CD14-positive monocyte (primary cell): ENCODE measurements around the gene TPRG1. TPM values are rescaled to one million over a fixed set of nuclear protein-coding genes. Genes with fewer than 3 reads are reported as not detected.

Experiments
- DNase-seq, 3 donors: peaks; one replicate each; pipeline ENCODE4 v3.0.0-alpha.2; 2011 to 2022
- H2AFZ ChIP-seq: 2 replicates; pipeline ENCODE4 v1.6.0; 2012; ENCODE audit warnings: mild to moderate bottlenecking, low read depth, low read length, inconsistent platforms; ENCODE audit not compliant: insufficient read depth, poor library complexity, severe bottlenecking
- H3K27ac ChIP-seq, 2 donors: 1 replicate in 1 of 2; 2 replicates in 1 of 2; pipeline ENCODE4 v1.5.1; 2012 to 2013; ENCODE audit warnings: low read length in 2 of 2, control low read depth in 1 of 2, inconsistent platforms in 1 of 2, low read depth in 1 of 2, mild to moderate bottlenecking in 1 of 2
- H3K27me3 ChIP-seq, 2 donors: one replicate each; pipeline versions ENCODE4 v1.6.0 to v1.6.1; 2011 to 2013; ENCODE audit warnings: low read length in 2 of 2; ENCODE audit not compliant: control insufficient read depth in 2 of 2, insufficient read depth in 2 of 2
- H3K36me3 ChIP-seq, 2 donors: replicated peaks in 1 of 2; 1 replicate in 1 of 2; 2 replicates in 1 of 2; pipeline versions ENCODE4 v1.5.1 to v1.6.1; 2012 to 2013; ENCODE audit warnings: low read length in 2 of 2, control low read depth in 1 of 2, inconsistent platforms in 1 of 2, mild to moderate bottlenecking in 1 of 2; ENCODE audit not compliant: insufficient read depth in 2 of 2, control insufficient read depth in 1 of 2
- H3K4me1 ChIP-seq, 2 donors: 1 replicate in 1 of 2; 2 replicates in 1 of 2; pipeline versions ENCODE4 v1.5.1 to v1.6.1; 2012 to 2013; ENCODE audit warnings: low read length in 2 of 2, control low read depth in 1 of 2, inconsistent platforms in 1 of 2, mild to moderate bottlenecking in 1 of 2, moderate library complexity in 1 of 2; ENCODE audit not compliant: insufficient read depth in 2 of 2, control insufficient read depth in 1 of 2
- H3K4me2 ChIP-seq: replicated peaks from 2 replicates; pipeline ENCODE3; 2012; ENCODE audit warnings: low read length, moderate library complexity, mild to moderate bottlenecking; ENCODE audit not compliant: poor library complexity, severe bottlenecking; ENCODE audit errors: extremely low read depth
- H3K4me3 ChIP-seq, 3 experiments: fragments of 200-600 bp in 1 of 3; sonication (generic) in 1 of 3; replicated peaks in 1 of 3; 1 replicate in 2 of 3; 2 replicates in 1 of 3; pipeline ENCODE4 v1.5.1; 2011 to 2013; ENCODE audit warnings: low read length in 3 of 3, mild to moderate bottlenecking in 3 of 3, control low read depth in 2 of 3, low read depth in 2 of 3, inconsistent platforms in 1 of 3, moderate library complexity in 1 of 3
- H3K79me2 ChIP-seq: 2 replicates; pipeline ENCODE4 v1.6.0; 2012; ENCODE audit warnings: mild to moderate bottlenecking, control low read depth, inconsistent platforms, low read length, moderate library complexity; ENCODE audit not compliant: insufficient read depth
- H3K9ac ChIP-seq: 2 replicates; pipeline ENCODE4 v1.6.0; 2017; ENCODE audit warnings: low read length, mild to moderate bottlenecking; ENCODE audit not compliant: insufficient read depth, poor library complexity, severe bottlenecking
- H3K9me3 ChIP-seq, 2 donors: replicated peaks in 1 of 2; 1 replicate in 1 of 2; 2 replicates in 1 of 2; pipeline versions ENCODE4 v1.5.1 to v1.6.1; 2012 to 2013; ENCODE audit warnings: low read length in 2 of 2, control low read depth in 1 of 2; ENCODE audit not compliant: control insufficient read depth in 1 of 2, insufficient read depth in 1 of 2
- H4K20me1 ChIP-seq: 2 replicates; pipeline ENCODE4 v1.6.0; 2012; ENCODE audit warnings: mild to moderate bottlenecking, low read length, control low read depth, moderate library complexity; ENCODE audit not compliant: insufficient read depth
- H3K27ac Mint-ChIP-seq, 7 donors: one replicate each; pipeline ENCODE4 v1.8.0; 2020; ENCODE audit warnings: mild to moderate bottlenecking in 7 of 7, mixed read lengths in 7 of 7, moderate library complexity in 6 of 7, inconsistent platforms in 2 of 7
- H3K27me3 Mint-ChIP-seq, 3 donors: one replicate each; pipeline ENCODE4 v1.8.0; 2021 to 2022; ENCODE audit warnings: low read depth in 3 of 3, mild to moderate bottlenecking in 3 of 3, mixed read lengths in 3 of 3, moderate library complexity in 3 of 3, inconsistent platforms in 1 of 3
- H3K36me3 Mint-ChIP-seq, 2 donors: one replicate each; pipeline ENCODE4 v1.8.0; 2020; ENCODE audit warnings: mixed read lengths in 2 of 2, inconsistent platforms in 1 of 2, mild to moderate bottlenecking in 1 of 2
- H3K4me1 Mint-ChIP-seq: one replicate; pipeline ENCODE4 v1.8.0; 2020; ENCODE audit warnings: mild to moderate bottlenecking, mixed read lengths
- H3K4me3 Mint-ChIP-seq, 2 donors: one replicate each; pipeline ENCODE4 v1.8.0; 2020; ENCODE audit warnings: mild to moderate bottlenecking in 2 of 2, mixed read lengths in 2 of 2, moderate library complexity in 1 of 2
- H3K9me3 Mint-ChIP-seq, 7 donors: one replicate each; pipeline ENCODE4 v1.8.0; 2020 to 2022; ENCODE audit warnings: mixed read lengths in 7 of 7, mild to moderate bottlenecking in 6 of 7, moderate library complexity in 6 of 7, inconsistent platforms in 2 of 7
- CTCF ChIP-seq: fragments of 200-600 bp; IDR thresholded peaks from one replicate; pipeline ENCODE4 v1.8.0; 2022; ENCODE audit warnings: antibody characterized with exemption, mild to moderate bottlenecking
- WGBS: methylation state at CpG from one replicate; pipeline ENCODE4 v1.1.5; 2013; ENCODE audit warnings: missing lambda C conversion rate; ENCODE audit not compliant: insufficient coverage; 5-methylcytosine and 5-hydroxymethylcytosine counted together
- intact Hi-C, 2 donors: fragments of 100-400 bp; cut with micrococcal nuclease; formaldehyde crosslinking; loops; one replicate each; pipeline versions ENCODE4 v1.15.0 to v1.15.1; 2023
- polyA plus RNA-seq, 3 donors: library from polyadenylated mRNA; depleted of rRNA in 1 of 3; unstranded in 2 of 3; stranded (reverse) in 1 of 3; fragments of 300-500 nt in 2 of 3; fragments of >200 nt in 1 of 3; fragmentation: Illumina TruSeq in 2 of 3; gene quantifications; 1 replicate in 2 of 3; 2 replicates in 1 of 3; pipeline ENCODE4 v1.2.3, GENCODE V29; 2012 to 2021

TPRG1 gene
- polyA plus RNA-seq, 3 donors, result 0.14 to 1.7 (median 0.55) TPM

DNA sequence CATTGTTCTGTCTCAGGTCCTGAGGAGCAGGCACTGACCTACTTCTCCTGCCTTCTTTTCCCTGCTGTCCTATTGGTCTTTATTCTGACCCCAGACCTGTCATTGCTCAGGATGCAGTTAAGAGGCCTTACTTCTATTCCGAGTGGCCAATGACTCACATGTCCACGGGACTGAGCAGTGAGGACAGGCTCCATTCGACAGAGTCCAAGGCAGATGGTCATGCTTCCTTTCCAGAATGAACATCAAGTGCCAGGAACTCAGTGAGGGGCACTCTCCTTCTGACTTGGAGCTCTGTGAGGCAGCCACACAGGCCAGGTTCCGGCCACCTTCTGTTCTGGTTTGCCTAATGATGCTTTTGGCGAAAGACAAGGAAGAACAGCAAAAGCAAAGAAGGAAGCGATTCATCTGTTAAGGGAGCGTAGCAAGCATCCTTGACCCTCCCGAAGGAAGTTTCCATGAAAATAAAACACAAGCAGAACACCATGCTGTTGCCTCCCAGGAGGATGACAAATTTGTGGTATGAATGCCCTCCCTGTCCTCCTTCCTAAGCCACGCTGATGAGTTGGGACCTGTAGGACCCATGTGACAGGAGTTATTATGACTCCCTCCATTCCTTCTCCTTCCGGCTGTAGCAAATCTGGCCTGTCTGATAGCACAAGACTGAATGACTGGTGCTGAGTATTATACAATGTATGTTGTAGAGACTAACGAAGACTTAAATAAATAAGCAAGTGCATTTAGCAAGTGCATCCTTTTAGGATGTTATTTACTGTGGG lies 14.4 kb upstream of the TPRG1 start:
- Mint-ChIP-seq H3K36me3 (no peaks in the 10 kb centered on the region), H3K4me1 (no peaks in the 10 kb centered on the region), H3K27me3 (peaks cover 5 to 6% (median 5%) of the 10 kb centered on the region in 3 donors), H3K27ac (no peak overlapping the region), H3K9me3 (no peaks in the 10 kb centered on the region), H3K4me3 (no peak overlapping the region)
- 97% methylated on average over 7 of the region's 11 CpGs for WGBS
- Histone ChIP-seq H3K9ac (no peak overlapping the region), H3K4me3 (no peak overlapping the region), H3K27me3 (no peaks in the 10 kb centered on the region), H3K4me1 (no peaks in the 10 kb centered on the region), H3K4me2 (no peak overlapping the region), H3K27ac (no peak overlapping the region), H3K9me3 (no peaks in the 10 kb centered on the region), H4K20me1 (no peaks in the 10 kb centered on the region), H3K36me3 (no peaks in the 10 kb centered on the region), H3K79me2 (no peaks in the 10 kb centered on the region), H2AFZ (no peak overlapping the region)
- no peak for TF ChIP-seq CTCF
- intact Hi-C loops, result no loop called here
- no peak for DNase-seq

GRCh38 chr3:189158034-189158433 lies 13.7 kb upstream of the TPRG1 start:
- intact Hi-C loops, result no loop called here
- Mint-ChIP-seq H3K27me3 (peaks cover 5 to 6% (median 5%) of the 10 kb centered on the region in 3 donors), H3K36me3 (no peaks in the 10 kb centered on the region), H3K9me3 (no peaks in the 10 kb centered on the region), H3K4me3 (no peak overlapping the region), H3K4me1 (no peaks in the 10 kb centered on the region), H3K27ac (no peak overlapping the region)
- no peak for TF ChIP-seq CTCF
- Histone ChIP-seq H3K9me3 (no peaks in the 10 kb centered on the region), H3K36me3 (no peaks in the 10 kb centered on the region), H3K4me1 (no peaks in the 10 kb centered on the region), H2AFZ (no peak overlapping the region), H3K9ac (no peak overlapping the region), H4K20me1 (no peaks in the 10 kb centered on the region), H3K4me2 (no peak overlapping the region), H3K27me3 (no peaks in the 10 kb centered on the region), H3K4me3 (no peak overlapping the region), H3K27ac (no peak overlapping the region), H3K79me2 (no peaks in the 10 kb centered on the region)
- no peak for DNase-seq
- 75% methylated on average over 4 of the region's 7 CpGs for WGBS
